Uterus (tissue), 2 donors: Measurements from ENCODE around the gene SNX3.
"Not testable (repeated sequence)": the region's sequence is repeated elsewhere in the genome, so short reads cannot be mapped to it uniquely, and the experiment has no call there.

ENCODE experiments used
- CTCF ChIP-seq, 4 experiments: fragments of 200-600 bp in 2 of 4; fragments of 450-650 bp in 2 of 4; sonication (generic) in 2 of 4; IDR thresholded peaks; one replicate each; pipeline ENCODE4 v1.5.1; 2016 to 2019; ENCODE audit warnings: antibody characterized with exemption in 4 of 4, mild to moderate bottlenecking in 2 of 4, moderate library complexity in 1 of 4
- POLR2A ChIP-seq, 2 donors: fragments of 450-650 bp; IDR thresholded peaks; one replicate each; pipeline ENCODE4 v1.6.1; 2016; ENCODE audit warnings: antibody characterized with exemption in 2 of 2, mild to moderate bottlenecking in 1 of 2, moderate library complexity in 1 of 2

DNA sequence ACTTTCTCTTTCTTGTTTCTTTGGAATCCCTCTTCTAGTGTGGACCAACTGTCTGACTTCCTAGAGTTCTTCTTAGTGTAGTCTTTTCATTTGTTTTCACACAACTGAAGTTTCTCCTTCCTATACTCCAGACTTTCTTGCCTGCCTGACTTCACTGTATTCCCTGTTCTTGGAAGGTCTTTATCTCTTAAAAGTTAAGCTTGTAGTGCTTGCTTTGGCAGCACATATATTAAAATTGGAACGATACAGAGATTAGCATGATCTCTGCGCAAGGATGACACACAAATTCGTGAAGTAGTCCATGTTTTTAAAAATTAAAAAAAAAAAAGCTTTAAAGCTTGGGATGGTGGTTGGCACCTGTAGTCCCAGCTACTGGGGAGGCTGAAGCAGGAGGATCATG lies 31.7 kb upstream of the SNX3 start:
- not testable (repeated sequence) for TF ChIP-seq CTCF, POLR2A (IDR thresholded peaks at IDR 0.05)
